Mucosa of stomach (tissue), 1 donor: Measurements from ENCODE around the gene MAPKAPK3.

Experiments
- H3K27me3 ChIP-seq: one replicate; pipeline ENCODE4 v1.7.0; 2013; ENCODE audit warnings: mild to moderate bottlenecking, low read length; ENCODE audit not compliant: control insufficient read depth, insufficient read depth
- H3K36me3 ChIP-seq: one replicate; pipeline ENCODE4 v1.7.0; 2013; ENCODE audit warnings: low read length; ENCODE audit not compliant: control insufficient read depth, insufficient read depth
- H3K4me1 ChIP-seq: one replicate; pipeline ENCODE4 v1.7.0; 2013; ENCODE audit warnings: mild to moderate bottlenecking, low read length; ENCODE audit not compliant: control insufficient read depth, insufficient read depth
- H3K4me3 ChIP-seq: one replicate; pipeline ENCODE4 v1.7.0; 2013; ENCODE audit warnings: low read length
- H3K9ac ChIP-seq: one replicate; pipeline ENCODE4 v1.7.0; 2013; ENCODE audit warnings: mild to moderate bottlenecking, low read length, moderate library complexity
- H3K9me3 ChIP-seq: one replicate; pipeline ENCODE4 v1.7.0; 2013; ENCODE audit warnings: mild to moderate bottlenecking, low read length, moderate library complexity; ENCODE audit not compliant: control insufficient read depth
- donor health status: Pancreatic carcinoma.

The MAPKAPK3 gene

GRCh38 chr3:50698269-50698668 lies 81.3 kb downstream of the MAPKAPK3 start:
- Histone ChIP-seq H3K4me1 (no peaks in the 10 kb centered on the region), H3K4me3 (no peak overlapping the region), H3K9me3 (no peaks in the 10 kb centered on the region), H3K9ac (no peak overlapping the region), H3K36me3 (no peaks in the 10 kb centered on the region), H3K27me3 (no peaks in the 10 kb centered on the region)
